GM19239 (cell line): Measurements from ENCODE around the gene ELAVL1.
"Not testable (repeated sequence)": the region's sequence is repeated elsewhere in the genome, so short reads cannot be mapped to it uniquely, and the experiment has no call there.

Experiments
- DNase-seq: peaks from one replicate; pipeline ENCODE4 v3.0.0; 2011; ENCODE audit warnings: low spot score; ENCODE audit not compliant: insufficient read length
- FAIRE-seq: peaks from 2 replicates; lab custom pipeline; 2011; peaks lifted over from hg19 to GRCh38; lab: Jason Lieb, UNC

The ELAVL1 gene

GRCh38 chr19:7926727-7927604, 78.5 kb downstream of the ELAVL1 start:
- FAIRE-seq (no peak), DNase-seq (no peak)

- FAIRE-seq (no peak), DNase-seq (peak; percentile 87)
Measured at GRCh38 chr19:7926021-7926726, 79.3 kb downstream of the ELAVL1 start, which contains the start of gene CTXN1. Gene CTXN1, minus strand, starts transcription at chr19:7926135. Its CDS starts 597 bp downstream, at chr19:7925538.

- FAIRE-seq = peak; percentile 56
Measured at GRCh38 chr19:7925171-7925851, 80.1 kb downstream of the ELAVL1 start.

GRCh38 chr19:7924651-7925170, 80.7 kb downstream of the ELAVL1 start:
- FAIRE-seq (no peak), DNase-seq (no peak)

More at GRCh38 chr19:7925171-7925851, 80.1 kb downstream of the ELAVL1 start:
- DNase-seq = peak; percentile 95

- FAIRE-seq = no peak
- DNase-seq = no peak
Measured at GRCh38 chr19:7924241-7924640, 81.2 kb downstream of the ELAVL1 start.

GRCh38 chr19:7923295-7924191, 81.9 kb downstream of the ELAVL1 start:
- DNase-seq (no peak), FAIRE-seq (no peak)

- FAIRE-seq (no peak), DNase-seq (no peak)
Measured at GRCh38 chr19:7922836-7923195, 82.6 kb downstream of the ELAVL1 start.

GRCh38 chr19:7921967-7922835, 83.2 kb downstream of the ELAVL1 start:
- no peak for FAIRE-seq
- no peak for DNase-seq

- DNase-seq = no peak
Measured at GRCh38 chr19:7921302-7921966, 84.0 kb downstream of the ELAVL1 start.

GRCh38 chr19:7920519-7921301, 84.7 kb downstream of the ELAVL1 start:
- FAIRE-seq (peak; percentile 99), DNase-seq (peak; percentile 84)

More at GRCh38 chr19:7921302-7921966, 84.0 kb downstream of the ELAVL1 start:
- no peak for FAIRE-seq

- DNase-seq (peak; percentile 96), FAIRE-seq (no peak)
Measured at GRCh38 chr19:7919610-7920518, 85.6 kb downstream of the ELAVL1 start, which contains the start of gene SNAPC2. Gene SNAPC2, plus strand, starts transcription at chr19:7920338. Its CDS starts 29 bp downstream, at chr19:7920367.

- FAIRE-seq (no peak), DNase-seq (no peak)
Measured at GRCh38 chr19:7918615-7919421, 86.6 kb downstream of the ELAVL1 start.

GRCh38 chr19:7918062-7918614, 87.3 kb downstream of the ELAVL1 start:
- DNase-seq, FAIRE-seq: not testable (repeated sequence)

GRCh38 chr19:7917267-7918061, 88.0 kb downstream of the ELAVL1 start:
- DNase-seq = peak; percentile 78
- FAIRE-seq = no peak
